ENCODE results near the gene HDAC9.

- TF ChIP-seq CTCF (IDR thresholded peaks at IDR 0.05) (no peak), POLR2A (IDR thresholded peaks at IDR 0.05) (no peak), POLR2AphosphoS5 (IDR thresholded peaks at IDR 0.05) (no peak)
Observed at GRCh38 chr7:18820981-18821380, 325.4 kb downstream of the HDAC9 start.
